GM12878 (cell line): ENCODE results near the gene LEMD1. TPM values are rescaled to one million over a fixed set of nuclear protein-coding genes. Genes with fewer than 3 reads are reported as not detected.

Experiments used
- ATAC-seq: fragments of 200-7000 bp; cut with Tn5 transposase; 3 replicates; pipeline ENCODE4 v1.9.1; 2020; ENCODE audit warnings: mild to moderate bottlenecking, moderate library complexity
- BruUV-seq: library from RNA; stranded (reverse); fragments of 400-500 nt; replicated peaks from 2 replicates; lab custom pipeline; 2021; lab: Mats Ljungman, UMichigan
- CTCF ChIA-PET: fragments of 300-600 bp; sonication (Branson Sonifier 250); formaldehyde crosslinking; extraction: SDS; loops from one replicate; lab custom pipeline; 2021; ENCODE audit warnings: inconsistent platforms; lab: Yijun Ruan, JAX
- POLR2A ChIA-PET: fragments of 350-600 bp; formaldehyde crosslinking; extraction: SDS; loops from one replicate; lab custom pipeline; 2021; ENCODE audit warnings: inconsistent platforms; lab: Charles Lee
- RAD21 ChIA-PET: fragments of 300-600 bp; sonication (Branson Sonifier 250); formaldehyde crosslinking; loops from one replicate; lab custom pipeline; 2023; ENCODE audit warnings: antibody characterized with exemption; ENCODE audit not compliant: unreplicated experiment; lab: Charles Lee
- SMC1A ChIA-PET: fragments of 300-600 bp; sonication (Branson Sonifier 250); formaldehyde crosslinking; loops from one replicate; lab custom pipeline; 2023; ENCODE audit not compliant: unreplicated experiment, uncharacterized antibody; lab: Charles Lee
- DNase-seq: peaks from one replicate; pipeline ENCODE4 v3.0.0-alpha.2; 2011; ENCODE audit warnings: low read depth, low spot score
- FAIRE-seq: peaks from 3 replicates; lab custom pipeline; 2011; peaks lifted over from hg19 to GRCh38; lab: Jason Lieb, UNC
- H2AFZ ChIP-seq: 2 replicates; pipeline ENCODE4 v1.6.0; 2011; ENCODE audit warnings: low read depth, low read length, control low read depth; ENCODE audit not compliant: control insufficient read depth
- H3K27ac ChIP-seq: 2 replicates; pipeline ENCODE4 v1.5.1; 2011; ENCODE audit warnings: control low read depth; ENCODE audit not compliant: control insufficient read depth, insufficient read depth
- H3K27me3 ChIP-seq, 2 experiments: replicated peaks in 1 of 2; 2 replicates each; pipeline versions ENCODE4 v1.6.0 to v1.6.1; 2011; ENCODE audit warnings: low read length in 1 of 2; ENCODE audit not compliant: control insufficient read depth in 2 of 2, insufficient read depth in 2 of 2
- H3K36me3 ChIP-seq, 2 experiments: 2 replicates each; pipeline ENCODE4 v1.5.1; 2011; ENCODE audit warnings: low read length in 1 of 2; ENCODE audit not compliant: control insufficient read depth in 2 of 2, insufficient read depth in 2 of 2
- H3K4me1 ChIP-seq: 2 replicates; pipeline ENCODE4 v1.6.1; 2011; ENCODE audit warnings: mild to moderate bottlenecking, low read length, moderate library complexity, mixed read lengths; ENCODE audit not compliant: control insufficient read depth, insufficient read depth
- H3K4me2 ChIP-seq: 2 replicates; pipeline ENCODE4 v1.6.0; 2011; ENCODE audit warnings: control low read depth; ENCODE audit not compliant: control insufficient read depth, insufficient read depth
- H3K4me3 ChIP-seq: fragments of 200-600 bp; sonication (generic); 2 replicates; pipeline ENCODE4 v1.5.1; 2016
- H3K79me2 ChIP-seq: 2 replicates; pipeline ENCODE4 v1.6.0; 2011; ENCODE audit warnings: low read length; ENCODE audit not compliant: control insufficient read depth, insufficient read depth
- H3K9ac ChIP-seq: 2 replicates; pipeline ENCODE4 v1.8.0; 2011; ENCODE audit warnings: low read length, control low read depth, mixed read lengths; ENCODE audit not compliant: control insufficient read depth, insufficient read depth
- H3K9me3 ChIP-seq: replicated peaks from 3 replicates; pipeline ENCODE4 v1.5.1; 2011; ENCODE audit warnings: mild to moderate bottlenecking, low read length; ENCODE audit not compliant: control insufficient read depth, insufficient read depth
- H4K20me1 ChIP-seq: 2 replicates; pipeline ENCODE4 v1.6.0; 2011; ENCODE audit not compliant: control insufficient read depth, insufficient read depth
- BCL11A ChIP-seq: IDR thresholded peaks from 2 replicates; pipeline ENCODE4 v1.6.1; 2011; ENCODE audit warnings: low read depth, low read length
- CEBPB ChIP-seq, 2 experiments: fragments of 150-350 bp in 1 of 2; IDR thresholded peaks; 2 replicates each; pipeline ENCODE4 v1.6.1; 2012 to 2014; ENCODE audit warnings: low read depth in 2 of 2, low read length in 2 of 2, borderline replicate concordance in 1 of 2, inconsistent platforms in 1 of 2
- CHD4 ChIP-seq: fragments of 200-600 bp; sonication (generic); IDR thresholded peaks from 2 replicates; pipeline ENCODE4 v1.6.1; 2016; ENCODE audit warnings: mild to moderate bottlenecking
- CREM ChIP-seq: IDR thresholded peaks from 2 replicates; pipeline ENCODE4 v1.6.1; 2014; ENCODE audit warnings: antibody characterized with exemption, low read depth
- EGR1 ChIP-seq, 2 experiments: IDR thresholded peaks; 1 replicate in 1 of 2; 2 replicates in 1 of 2; pipeline ENCODE4 v1.6.1; 2011 to 2012; ENCODE audit warnings: low read depth in 2 of 2, low read length in 2 of 2, borderline replicate concordance in 1 of 2, mild to moderate bottlenecking in 1 of 2, moderate library complexity in 1 of 2
- FOXK2 ChIP-seq: fragments of 450-650 bp; IDR thresholded peaks from 2 replicates; pipeline ENCODE4 v1.6.1; 2017; ENCODE audit warnings: mild to moderate bottlenecking, moderate library complexity
- MTA2 ChIP-seq: fragments of 450-650 bp; IDR thresholded peaks from 2 replicates; pipeline ENCODE4 v1.6.1; 2016; ENCODE audit warnings: low read depth, mild to moderate bottlenecking, moderate library complexity
- PAX5 ChIP-seq: IDR thresholded peaks from 2 replicates; pipeline ENCODE4 v1.6.1; 2011; ENCODE audit warnings: low read depth, low read length, borderline replicate concordance
- ZBED1 ChIP-seq: IDR thresholded peaks from 2 replicates; pipeline ENCODE4 v1.6.1; 2016; ENCODE audit warnings: borderline replicate concordance
- WGBS: methylation state at CpG from one replicate; pipeline ENCODE4 v1.1.6; 2016; ENCODE audit warnings: low lambda C conversion rate; ENCODE audit not compliant: insufficient replicate concordance, insufficient coverage; ENCODE audit errors: missing lambda C conversion rate; 5-methylcytosine and 5-hydroxymethylcytosine counted together
- in situ Hi-C: fragments of 300-500 bp; cut with MboI; formaldehyde crosslinking; loops from 9 replicates; pipeline ENCODE4 v1.14.3; 2018; ENCODE audit warnings: mixed read lengths
- intact Hi-C: fragments of 100-400 bp; cut with micrococcal nuclease; formaldehyde crosslinking; loops from one replicate; pipeline ENCODE4 v1.14.2; 2022; ENCODE audit not compliant: unreplicated experiment
- polyA plus RNA-seq, 11 experiments: library from polyadenylated mRNA; depleted of rRNA in 4 of 11; unstranded in 6 of 11; stranded (reverse) in 5 of 11; fragments of >200 nt; fragmentation: Nextera tagmentation in 4 of 11; fragmentation: Illumina TruSeq in 1 of 11; extraction: Ambion mirVana in 4 of 11; extraction: Trizol in 1 of 11; gene quantifications; 1 replicate in 1 of 11; 2 replicates in 10 of 11; pipeline versions ENCODE4 v1.2.1 to v1.2.3, GENCODE V29; 2011 to 2016; ENCODE audit warnings: inconsistent platforms in 2 of 11, missing spikeins in 2 of 11, low read depth in 1 of 11
- total RNA-seq, 4 experiments: library from RNA; depleted of rRNA in 3 of 4; stranded (reverse); fragments of >200 nt in 3 of 4; fragmentation: Illumina TruSeq in 1 of 4; extraction: Trizol in 1 of 4; gene quantifications; 2 replicates each; pipeline versions ENCODE4 v1.2.1 to v1.2.3, GENCODE V29; 2013 to 2021
- TF ChIP-seq, protein P1 (sequence below): fragments of 450-650 bp; IDR thresholded peaks from 2 replicates; pipeline ENCODE4 v1.6.1; 2016; ENCODE audit warnings: mild to moderate bottlenecking
- TF ChIP-seq, protein P2 (sequence below): fragments of 450-650 bp; IDR thresholded peaks from 2 replicates; pipeline ENCODE4 v1.6.1; 2016; ENCODE audit warnings: mild to moderate bottlenecking
- TF ChIP-seq, protein P3 (sequence below): fragments of 450-650 bp; IDR thresholded peaks from 2 replicates; pipeline ENCODE4 v1.6.1; 2016; ENCODE audit warnings: mild to moderate bottlenecking, moderate library complexity, borderline replicate concordance

Gene LEMD1
- total and polyA plus RNA-seq, 10 of the 15 experiments (the other 5 are each of a cell fraction or from before 2014, with no cell fraction given) = 0.19 to 1.2 (median 0.26) TPM; not detected in 7

DNA sequence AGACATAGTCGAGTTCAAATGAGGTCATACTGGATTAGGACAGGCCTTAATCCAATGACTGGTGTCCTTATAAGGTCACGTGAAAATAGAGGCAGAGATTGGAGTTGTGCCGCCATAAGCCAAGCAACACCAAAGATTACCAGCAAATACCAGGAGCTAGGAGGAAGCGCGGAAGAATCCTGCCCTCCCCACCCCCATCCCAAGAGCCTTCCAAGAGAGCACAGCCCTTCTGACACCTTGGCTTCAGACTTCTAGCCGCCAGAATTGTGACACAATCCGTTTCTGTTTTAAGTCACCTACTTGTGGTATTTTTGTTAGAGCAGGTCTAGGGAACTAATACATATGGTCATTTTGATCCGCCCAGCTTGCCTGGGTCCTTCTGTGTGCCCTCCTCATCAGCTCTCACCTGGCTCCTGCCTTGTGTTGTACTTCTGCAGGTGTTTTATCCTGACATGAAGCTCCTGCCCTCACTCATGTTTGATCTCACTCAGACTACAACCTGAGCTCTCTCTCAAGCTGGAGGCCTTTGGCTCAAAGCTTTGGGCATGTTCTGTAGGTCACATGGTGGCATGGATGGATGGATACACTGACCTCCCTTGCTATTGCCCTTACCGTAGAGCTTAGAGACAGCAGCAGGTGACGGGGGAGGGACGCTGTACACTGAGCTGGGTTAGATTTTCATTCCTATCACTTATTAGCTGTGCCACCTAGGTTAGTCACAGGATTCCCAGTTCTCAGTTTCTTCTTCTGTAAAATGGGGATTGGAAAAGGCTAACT, 89.7 kb downstream of the LEMD1 start:
- no peak for FAIRE-seq
- DNase-seq = no peak
- H3K9ac ChIP-seq = no peak overlapping the region
- RAD21 ChIA-PET = interaction anchor here (1.1 to 23.9 kb wide), 3 partner anchors 58 to 192 kb away, joined by 6 to 892 read pairs (median 8); no protein-coding TSS in a partner anchor
- ATAC-seq = no peak
- TF ChIP-seq MTA2 (no peak), CREM (no peak), PAX5 (no peak), FOXK2 (no peak), CHD4 (no peak), ZBED1 (no peak), BCL11A (no peak), CEBPB (IDR thresholded peaks at IDR 0.05; ENCODE audit: borderline replicate concordance in 1 of 2, low read depth in 2 of 2, low read length in 2 of 2) (no peak), EGR1 (IDR thresholded peaks at IDR 0.05; ENCODE audit: borderline replicate concordance in 1 of 2, low read depth in 2 of 2, low read length in 2 of 2) (no peak)
- TF ChIP-seq, protein P1, sequence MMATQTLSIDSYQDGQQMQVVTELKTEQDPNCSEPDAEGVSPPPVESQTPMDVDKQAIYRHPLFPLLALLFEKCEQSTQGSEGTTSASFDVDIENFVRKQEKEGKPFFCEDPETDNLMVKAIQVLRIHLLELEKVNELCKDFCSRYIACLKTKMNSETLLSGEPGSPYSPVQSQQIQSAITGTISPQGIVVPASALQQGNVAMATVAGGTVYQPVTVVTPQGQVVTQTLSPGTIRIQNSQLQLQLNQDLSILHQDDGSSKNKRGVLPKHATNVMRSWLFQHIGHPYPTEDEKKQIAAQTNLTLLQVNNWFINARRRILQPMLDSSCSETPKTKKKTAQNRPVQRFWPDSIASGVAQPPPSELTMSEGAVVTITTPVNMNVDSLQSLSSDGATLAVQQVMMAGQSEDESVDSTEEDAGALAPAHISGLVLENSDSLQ = no peak
- TF ChIP-seq, protein P2, sequence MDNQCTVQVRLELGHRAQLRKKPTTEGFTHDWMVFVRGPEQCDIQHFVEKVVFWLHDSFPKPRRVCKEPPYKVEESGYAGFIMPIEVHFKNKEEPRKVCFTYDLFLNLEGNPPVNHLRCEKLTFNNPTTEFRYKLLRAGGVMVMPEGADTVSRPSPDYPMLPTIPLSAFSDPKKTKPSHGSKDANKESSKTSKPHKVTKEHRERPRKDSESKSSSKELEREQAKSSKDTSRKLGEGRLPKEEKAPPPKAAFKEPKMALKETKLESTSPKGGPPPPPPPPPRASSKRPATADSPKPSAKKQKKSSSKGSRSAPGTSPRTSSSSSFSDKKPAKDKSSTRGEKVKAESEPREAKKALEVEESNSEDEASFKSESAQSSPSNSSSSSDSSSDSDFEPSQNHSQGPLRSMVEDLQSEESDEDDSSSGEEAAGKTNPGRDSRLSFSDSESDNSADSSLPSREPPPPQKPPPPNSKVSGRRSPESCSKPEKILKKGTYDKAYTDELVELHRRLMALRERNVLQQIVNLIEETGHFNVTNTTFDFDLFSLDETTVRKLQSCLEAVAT = no peak
- TF ChIP-seq, protein P3, sequence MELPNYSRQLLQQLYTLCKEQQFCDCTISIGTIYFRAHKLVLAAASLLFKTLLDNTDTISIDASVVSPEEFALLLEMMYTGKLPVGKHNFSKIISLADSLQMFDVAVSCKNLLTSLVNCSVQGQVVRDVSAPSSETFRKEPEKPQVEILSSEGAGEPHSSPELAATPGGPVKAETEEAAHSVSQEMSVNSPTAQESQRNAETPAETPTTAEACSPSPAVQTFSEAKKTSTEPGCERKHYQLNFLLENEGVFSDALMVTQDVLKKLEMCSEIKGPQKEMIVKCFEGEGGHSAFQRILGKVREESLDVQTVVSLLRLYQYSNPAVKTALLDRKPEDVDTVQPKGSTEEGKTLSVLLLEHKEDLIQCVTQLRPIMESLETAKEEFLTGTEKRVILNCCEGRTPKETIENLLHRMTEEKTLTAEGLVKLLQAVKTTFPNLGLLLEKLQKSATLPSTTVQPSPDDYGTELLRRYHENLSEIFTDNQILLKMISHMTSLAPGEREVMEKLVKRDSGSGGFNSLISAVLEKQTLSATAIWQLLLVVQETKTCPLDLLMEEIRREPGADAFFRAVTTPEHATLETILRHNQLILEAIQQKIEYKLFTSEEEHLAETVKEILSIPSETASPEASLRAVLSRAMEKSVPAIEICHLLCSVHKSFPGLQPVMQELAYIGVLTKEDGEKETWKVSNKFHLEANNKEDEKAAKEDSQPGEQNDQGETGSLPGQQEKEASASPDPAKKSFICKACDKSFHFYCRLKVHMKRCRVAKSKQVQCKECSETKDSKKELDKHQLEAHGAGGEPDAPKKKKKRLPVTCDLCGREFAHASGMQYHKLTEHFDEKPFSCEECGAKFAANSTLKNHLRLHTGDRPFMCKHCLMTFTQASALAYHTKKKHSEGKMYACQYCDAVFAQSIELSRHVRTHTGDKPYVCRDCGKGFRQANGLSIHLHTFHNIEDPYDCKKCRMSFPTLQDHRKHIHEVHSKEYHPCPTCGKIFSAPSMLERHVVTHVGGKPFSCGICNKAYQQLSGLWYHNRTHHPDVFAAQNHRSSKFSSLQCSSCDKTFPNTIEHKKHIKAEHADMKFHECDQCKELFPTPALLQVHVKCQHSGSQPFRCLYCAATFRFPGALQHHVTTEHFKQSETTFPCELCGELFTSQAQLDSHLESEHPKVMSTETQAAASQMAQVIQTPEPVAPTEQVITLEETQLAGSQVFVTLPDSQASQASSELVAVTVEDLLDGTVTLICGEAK = no peak
- no peak overlapping the region for H3K4me2 ChIP-seq
- SMC1A ChIA-PET = interaction anchor here (0.6 to 35.1 kb wide), 9 partner anchors 10 to 524 kb away, joined by 3 to 1445 read pairs (median 3); no protein-coding TSS in a partner anchor
- H2AFZ ChIP-seq = no peak overlapping the region
- H3K9me3 ChIP-seq = no peaks in the 10 kb centered on the region
- in situ Hi-C loops = no loop called here
- H3K4me1 ChIP-seq = no peaks in the 10 kb centered on the region
- H3K27me3 ChIP-seq = peaks cover 5 to 13% of the 10 kb centered on the region in 2 experiments
- H3K36me3 ChIP-seq = no peaks in the 10 kb centered on the region
- H3K4me3 ChIP-seq = no peak overlapping the region
- CTCF ChIA-PET = interaction anchor here (0.6 to 59.5 kb wide), 12 partner anchors 8 to 192 kb away, joined by 3 to 2333 read pairs (median 5); no protein-coding TSS in a partner anchor
- no peak overlapping the region for H3K27ac ChIP-seq
- H4K20me1 ChIP-seq = no peaks in the 10 kb centered on the region; the same call in 1 of the 2 replicates
- no peaks in the 10 kb centered on the region for H3K79me2 ChIP-seq
- BruUV-seq = no TSS peak
- WGBS = 41% methylated on average over 11 of the region's 11 CpGs
- intact Hi-C loops = loop anchor here (10.0 kb wide), 1 partner anchor 357 kb away; no protein-coding TSS in a partner anchor
- POLR2A ChIA-PET = interaction anchor here (0.6 kb wide), 1 partner anchor 97 kb away, joined by 3 read pairs; no protein-coding TSS in a partner anchor
